Lower leg skin (tissue), 3 donors: ENCODE data around the gene RNASE7.

Experiments used
- POLR2A ChIP-seq, 2 donors: fragments of 450-650 bp; IDR thresholded peaks; one replicate each; pipeline ENCODE4 v1.6.1; 2016 to 2017; ENCODE audit warnings: antibody characterized with exemption in 2 of 2, mild to moderate bottlenecking in 1 of 2, moderate library complexity in 1 of 2
- TF ChIP-seq, protein P1 (sequence below), 3 donors: fragments of 450-650 bp; IDR thresholded peaks; one replicate each; pipeline ENCODE4 v1.5.1; 2016; ENCODE audit warnings: antibody characterized with exemption in 3 of 3, mild to moderate bottlenecking in 3 of 3, moderate library complexity in 2 of 3

DNA sequence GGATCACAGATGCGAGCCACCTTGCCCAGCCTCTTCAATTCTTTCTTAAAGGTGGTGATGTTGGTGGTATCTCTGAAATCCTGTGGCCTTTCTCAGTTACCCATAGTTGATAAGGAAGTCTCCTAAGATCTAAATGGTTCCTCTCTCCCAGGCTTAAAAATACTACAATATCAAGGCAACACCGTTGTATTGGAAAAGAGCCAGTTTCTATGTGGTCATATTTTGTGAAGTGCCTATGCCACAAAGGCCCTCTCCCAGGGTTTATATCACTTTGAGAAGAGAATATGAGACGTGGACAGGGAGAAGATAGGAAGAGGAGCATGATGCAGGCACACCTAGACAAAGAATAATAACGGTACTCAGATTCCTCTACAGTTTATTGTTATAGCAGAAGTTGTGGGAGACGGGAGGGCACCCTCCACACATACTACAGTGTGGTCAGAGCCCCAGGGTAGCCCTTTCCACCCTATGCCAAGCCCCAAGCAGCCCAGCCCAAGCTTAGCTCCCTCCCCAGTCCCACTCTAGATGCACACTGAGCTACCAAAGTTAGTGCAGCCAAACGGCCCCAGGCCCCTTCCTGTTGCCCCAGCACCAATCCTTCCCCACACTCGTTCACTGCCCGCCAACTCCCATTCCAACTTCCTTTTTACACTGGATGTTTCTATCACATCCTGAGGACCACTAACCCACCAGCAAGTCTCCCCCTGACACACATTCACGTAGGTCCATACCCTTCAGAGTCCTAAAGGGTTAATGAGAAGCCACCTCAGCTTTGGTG lies 25.6 kb upstream of the RNASE7 start:
- no peak for TF ChIP-seq POLR2A (IDR thresholded peaks at IDR 0.05)
- TF ChIP-seq, protein P1, sequence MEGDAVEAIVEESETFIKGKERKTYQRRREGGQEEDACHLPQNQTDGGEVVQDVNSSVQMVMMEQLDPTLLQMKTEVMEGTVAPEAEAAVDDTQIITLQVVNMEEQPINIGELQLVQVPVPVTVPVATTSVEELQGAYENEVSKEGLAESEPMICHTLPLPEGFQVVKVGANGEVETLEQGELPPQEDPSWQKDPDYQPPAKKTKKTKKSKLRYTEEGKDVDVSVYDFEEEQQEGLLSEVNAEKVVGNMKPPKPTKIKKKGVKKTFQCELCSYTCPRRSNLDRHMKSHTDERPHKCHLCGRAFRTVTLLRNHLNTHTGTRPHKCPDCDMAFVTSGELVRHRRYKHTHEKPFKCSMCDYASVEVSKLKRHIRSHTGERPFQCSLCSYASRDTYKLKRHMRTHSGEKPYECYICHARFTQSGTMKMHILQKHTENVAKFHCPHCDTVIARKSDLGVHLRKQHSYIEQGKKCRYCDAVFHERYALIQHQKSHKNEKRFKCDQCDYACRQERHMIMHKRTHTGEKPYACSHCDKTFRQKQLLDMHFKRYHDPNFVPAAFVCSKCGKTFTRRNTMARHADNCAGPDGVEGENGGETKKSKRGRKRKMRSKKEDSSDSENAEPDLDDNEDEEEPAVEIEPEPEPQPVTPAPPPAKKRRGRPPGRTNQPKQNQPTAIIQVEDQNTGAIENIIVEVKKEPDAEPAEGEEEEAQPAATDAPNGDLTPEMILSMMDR (IDR thresholded peaks at IDR 0.05), result no peak
